SU-DHL-6 (cell line): Measurements from ENCODE around the gene SEPTIN2.

ENCODE experiments used
- H2AFZ ChIP-seq: fragments of 200-600 bp; sonication (generic); 2 replicates; pipeline ENCODE4 v1.6.1; 2014; ENCODE audit warnings: low read depth, mild to moderate bottlenecking, moderate library complexity, mixed read lengths, antibody characterized with exemption, low read length; ENCODE audit not compliant: severe bottlenecking
- H3F3A ChIP-seq: fragments of 200-600 bp; shearing (Covaris generic); 2 replicates; pipeline ENCODE4 v1.6.0; 2016; ENCODE audit warnings: antibody characterized with exemption, mild to moderate bottlenecking; ENCODE audit not compliant: insufficient read depth
- H3K27ac ChIP-seq: fragments of 200-600 bp; sonication (generic); 2 replicates; pipeline ENCODE4 v1.5.1; 2016; ENCODE audit warnings: low read depth, mild to moderate bottlenecking, low read length, moderate library complexity, mixed read lengths
- H3K27me3 ChIP-seq: fragments of 200-600 bp; sonication (generic), shearing (Covaris generic); 2 replicates; pipeline ENCODE4 v1.6.0; 2014; ENCODE audit warnings: mild to moderate bottlenecking, low read length
- H3K36me3 ChIP-seq: fragments of 200-600 bp; sonication (generic); 2 replicates; pipeline ENCODE4 v1.6.1; 2014; ENCODE audit warnings: mild to moderate bottlenecking, low read length, mixed read lengths
- H3K4me2 ChIP-seq: fragments of 300-600, 200-600 bp; shearing (Covaris generic), sonication (generic); 2 replicates; pipeline ENCODE4 v1.6.0; 2014; ENCODE audit warnings: low read length, low read depth, mild to moderate bottlenecking; ENCODE audit not compliant: poor library complexity, severe bottlenecking
- H3K4me3 ChIP-seq: fragments of 200-600 bp; sonication (generic); 2 replicates; pipeline ENCODE4 v1.5.1; 2014; ENCODE audit warnings: antibody characterized with exemption, low read length, mild to moderate bottlenecking, mixed read lengths; ENCODE audit not compliant: insufficient read depth, poor library complexity, severe bottlenecking
- H3K79me2 ChIP-seq: fragments of 200-600 bp; sonication (generic); 2 replicates; pipeline ENCODE4 v1.6.1; 2014; ENCODE audit warnings: mild to moderate bottlenecking, low read length, moderate library complexity; ENCODE audit not compliant: insufficient read depth
- H3K9ac ChIP-seq: fragments of 200-600 bp; sonication (generic); 2 replicates; pipeline ENCODE4 v1.7.0; 2014; ENCODE audit warnings: mild to moderate bottlenecking, low read length
- H3K9me2 ChIP-seq: fragments of 200-600 bp; sonication (generic); replicated peaks from 2 replicates; pipeline ENCODE4 v1.6.1; 2014; ENCODE audit warnings: low read length; ENCODE audit not compliant: insufficient read depth
- H3K9me3 ChIP-seq: fragments of 200-600 bp; sonication (generic); 2 replicates; pipeline ENCODE4 v1.6.1; 2014; ENCODE audit warnings: low read length, mixed read lengths; ENCODE audit not compliant: insufficient read depth
- H4K20me1 ChIP-seq: fragments of 200-600 bp; sonication (generic); 2 replicates; pipeline ENCODE4 v1.6.1; 2014; ENCODE audit warnings: low read depth, mild to moderate bottlenecking, antibody characterized with exemption, low read length, moderate library complexity, mixed read lengths
- CTCF ChIP-seq: fragments of 200-600 bp; sonication (generic); IDR thresholded peaks from one replicate; pipeline ENCODE4 v1.5.1; 2017; ENCODE audit warnings: antibody characterized with exemption, mild to moderate bottlenecking, low read length, moderate library complexity; ENCODE audit not compliant: insufficient read depth, poor library complexity, severe bottlenecking
- EZH2phosphoT487 ChIP-seq: fragments of 200-600 bp; sonication (generic), shearing (Covaris generic); conservative IDR thresholded peaks from 2 replicates; pipeline ENCODE4 v1.6.1; 2018; ENCODE audit warnings: mild to moderate bottlenecking, antibody characterized with exemption, low read length, moderate library complexity, mixed read lengths

Gene SEPTIN2

GRCh38 chr2:241302083-241302482 lies 13.6 kb upstream of the SEPTIN2 start:
- H3K9ac ChIP-seq, result no peak overlapping the region
- TF ChIP-seq EZH2phosphoT487 (no peak), CTCF (no peak)
- H3K36me3 ChIP-seq, result no peaks in the 10 kb centered on the region

GRCh38 chr2:241302759-241303651 lies 12.7 kb upstream of the SEPTIN2 start:
- Histone ChIP-seq H3K4me2 (no peak overlapping the region), H3K79me2 (peaks cover 96% of the 10 kb centered on the region), H3F3A (no peaks in the 10 kb centered on the region), H3K27me3 (no peaks in the 10 kb centered on the region), H2AFZ (no peak overlapping the region), H3K36me3 (no peaks in the 10 kb centered on the region), H3K9me2 (no peaks in the 10 kb centered on the region), H3K27ac (no peak overlapping the region), H3K9ac (no peak overlapping the region), H4K20me1 (peaks cover 3% of the 10 kb centered on the region; the same call in 1 of the 2 replicates), H3K4me3 (no peak overlapping the region), H3K9me3 (no peaks in the 10 kb centered on the region)
- no peak for TF ChIP-seq CTCF
- TF ChIP-seq EZH2phosphoT487, result no peak

More at GRCh38 chr2:241302083-241302482, 13.6 kb upstream of the SEPTIN2 start:
- peaks cover 94% of the 10 kb centered on the region for H3K79me2 ChIP-seq
- H3K9me2 ChIP-seq, result no peaks in the 10 kb centered on the region
- no peak overlapping the region for H3K27ac ChIP-seq
- H3K27me3 ChIP-seq, result no peaks in the 10 kb centered on the region
- H3K4me3 ChIP-seq, result no peak overlapping the region
- H3K9me3 ChIP-seq, result no peaks in the 10 kb centered on the region
- H2AFZ ChIP-seq, result no peak overlapping the region
- no peak overlapping the region for H3K4me2 ChIP-seq
- H3F3A ChIP-seq, result no peaks in the 10 kb centered on the region
- peaks cover 3% of the 10 kb centered on the region; the same call in 1 of the 2 replicates for H4K20me1 ChIP-seq

GRCh38 chr2:241304039-241304670 lies 11.6 kb upstream of the SEPTIN2 start:
- Histone ChIP-seq H2AFZ (no peak overlapping the region), H3K9ac (no peak overlapping the region), H3K79me2 (peaks cover 98% of the 10 kb centered on the region), H3F3A (no peaks in the 10 kb centered on the region), H3K36me3 (no peaks in the 10 kb centered on the region; the same call in 1 of the 2 replicates), H3K9me3 (no peaks in the 10 kb centered on the region), H3K9me2 (no peaks in the 10 kb centered on the region), H3K4me2 (no peak overlapping the region), H3K27me3 (no peaks in the 10 kb centered on the region), H4K20me1 (peaks cover 5% of the 10 kb centered on the region; the same call in 1 of the 2 replicates), H3K27ac (no peak overlapping the region), H3K4me3 (no peak overlapping the region)
- no peak for TF ChIP-seq CTCF
- no peak for TF ChIP-seq EZH2phosphoT487
